ENCODE results near the gene C6orf47. TPM values are rescaled to one million over a fixed set of nuclear protein-coding genes. Genes with fewer than 3 reads are reported as not detected.

Gene C6orf47
- total RNA-seq, 2 donors from 2014 or later: 15.0 to 16.4 TPM

GRCh38 chr6:31614684-31615578 lies 45.6 kb downstream of the C6orf47 start, which contains the start of gene AIF1:
Gene AIF1 (plus strand): TSS chr6:31615234. CDS start chr6:31615330, 96 bp downstream.
- H3K27ac Mint-ChIP-seq: peak within 1 kb of the TSS; percentile 80 to 96
- ATAC-seq (no peak), DNase-seq (ENCODE audit: low spot score in 2 of 2) (no peak)
- H3K36me3 Mint-ChIP-seq: peaks cover 0 to 11% of the 10 kb centered on the region in 2 donors
- no peaks in the 10 kb centered on the region for H3K9me3 Mint-ChIP-seq

GRCh38 chr6:31614075-31614619 lies 46.4 kb downstream of the C6orf47 start:
- DNase-seq (ENCODE audit: low spot score in 2 of 2) (no peak), ATAC-seq (no peak)
- peaks cover 0 to 11% of the 10 kb centered on the region in 2 donors for H3K36me3 Mint-ChIP-seq
- no peaks in the 10 kb centered on the region for H3K9me3 Mint-ChIP-seq
- H3K27ac Mint-ChIP-seq: peak overlapping the region in 1 of 2 donors; percentile 15

- Mint-ChIP-seq H3K9me3 (no peaks in the 10 kb centered on the region), H3K36me3 (no peaks in the 10 kb centered on the region), H3K27ac (no peak overlapping the region)
- DNase-seq (ENCODE audit: low spot score in 2 of 2) (no peak), ATAC-seq (no peak)
Measured at GRCh38 chr6:31610968-31611367, 49.6 kb downstream of the C6orf47 start.

- no peak for ATAC-seq
- Mint-ChIP-seq H3K36me3 (no peaks in the 10 kb centered on the region), H3K9me3 (no peaks in the 10 kb centered on the region), H3K27ac (no peak overlapping the region)
- no peak for DNase-seq (ENCODE audit: low spot score in 2 of 2)
Measured at GRCh38 chr6:31609519-31610406, 50.8 kb downstream of the C6orf47 start.

Other genes starting within 250 kb of the C6orf47 start
- gene MICB, start 162.6 kb downstream of the C6orf47 start, total RNA-seq: 10 to 100 TPM; 20.3 to 35.2 TPM
- not detected for gene MCCD1, start 131.8 kb downstream of the C6orf47 start, total RNA-seq
- 100 to 1,000 TPM; 569 to 658 TPM for gene DDX39B, start 118.8 kb downstream of the C6orf47 start, total RNA-seq
- gene ATP6V1G2, start 114.2 kb downstream of the C6orf47 start, total RNA-seq: 1 to 10 TPM; 4.1 to 7.4 TPM
- gene NFKBIL1, start 113.2 kb downstream of the C6orf47 start, total RNA-seq: 10 to 100 TPM; 19.4 to 39.7 TPM
- gene LTA, start 88.5 kb downstream of the C6orf47 start, total RNA-seq: 1,000 to 10,000 TPM in 1 of 2 donors, 100 to 1,000 TPM in 1; 266 to 1,366 TPM
- 100 to 1,000 TPM in 1 of 2 donors, 10 to 100 TPM in 1; 52.0 to 250 TPM for gene TNF, start 85.2 kb downstream of the C6orf47 start, total RNA-seq
- gene LTB, start 78.4 kb downstream of the C6orf47 start, total RNA-seq: 100 to 1,000 TPM in 1 of 2 donors, 10 to 100 TPM in 1; 89.3 to 294 TPM
- gene LST1, start 74.5 kb downstream of the C6orf47 start, total RNA-seq: 10 to 100 TPM; 18.2 to 21.6 TPM
- 10 to 100 TPM; 12.7 to 17.2 TPM for gene NCR3, start 67.8 kb downstream of the C6orf47 start, total RNA-seq
- gene AIF1, start 45.5 kb downstream of the C6orf47 start, total RNA-seq: 100 to 1,000 TPM in 1 of 2 donors, 10 to 100 TPM in 1; 43.9 to 117 TPM
- 100 to 1,000 TPM; 253 to 336 TPM for gene PRRC2A, start 40.1 kb downstream of the C6orf47 start, total RNA-seq
- 100 to 1,000 TPM; 286 to 303 TPM for gene BAG6, start 8.1 kb downstream of the C6orf47 start, total RNA-seq
- gene APOM, start 4.9 kb downstream of the C6orf47 start, total RNA-seq: 1 to 10 TPM; 2.6 to 2.7 TPM
- 10 to 100 TPM; 36.2 to 39.0 TPM for gene GPANK1, start 4.2 kb upstream of the C6orf47 start, total RNA-seq
- gene CSNK2B, start 5.3 kb upstream of the C6orf47 start, total RNA-seq: 100 to 1,000 TPM; 242 to 251 TPM
- 10 to 100 TPM; 23.4 to 26.5 TPM for gene LY6G5B, start 9.2 kb upstream of the C6orf47 start, total RNA-seq
- 1 to 10 TPM; 1.8 to 4.1 TPM for gene LY6G5C, start 20.3 kb upstream of the C6orf47 start, total RNA-seq
- gene ABHD16A, start 42.5 kb upstream of the C6orf47 start, total RNA-seq: 10 to 100 TPM; 33.1 to 46.8 TPM
- gene LY6G6F, start 46.1 kb upstream of the C6orf47 start, total RNA-seq: not detected
- gene LY6G6D, start 54.6 kb upstream of the C6orf47 start, total RNA-seq: not detected
- not detected for gene LY6G6C, start 61.0 kb upstream of the C6orf47 start, total RNA-seq
- gene MPIG6B, start 62.6 kb upstream of the C6orf47 start, total RNA-seq: not detected
- gene DDAH2, start 68.5 kb upstream of the C6orf47 start, total RNA-seq: 10 to 100 TPM in 1 of 2 donors, 1 to 10 TPM in 1; 6.7 to 42.6 TPM
- 100 to 1,000 TPM; 440 to 455 TPM for gene CLIC1, start 75.8 kb upstream of the C6orf47 start, total RNA-seq
- 100 to 1,000 TPM; 116 to 158 TPM for gene MSH5, start 79.2 kb upstream of the C6orf47 start, total RNA-seq
- 10 to 100 TPM; 13.3 to 21.3 TPM for gene SAPCD1, start 101.9 kb upstream of the C6orf47 start, total RNA-seq
- gene VWA7, start 116.5 kb upstream of the C6orf47 start, total RNA-seq: 1 to 10 TPM in 1 of 2 donors, under 1 TPM in 1; 0.68 to 2.6 TPM
- 100 to 1,000 TPM in 1 of 2 donors, 10 to 100 TPM in 1; 57.7 to 127 TPM for gene VARS1, start 135.0 kb upstream of the C6orf47 start, total RNA-seq
- gene LSM2, start 146.2 kb upstream of the C6orf47 start, total RNA-seq: 100 to 1,000 TPM; 150 to 173 TPM
- gene HSPA1L, start 154.5 kb upstream of the C6orf47 start, total RNA-seq: 1 to 10 TPM; 2.3 to 2.8 TPM
- gene HSPA1A, start 154.8 kb upstream of the C6orf47 start, total RNA-seq: 10 to 100 TPM; 55.1 to 79.8 TPM
- gene HSPA1B, start 167.0 kb upstream of the C6orf47 start, total RNA-seq: 100 to 1,000 TPM in 1 of 2 donors, 10 to 100 TPM in 1; 53.8 to 171 TPM
- gene NEU1, start 202.0 kb upstream of the C6orf47 start, total RNA-seq: 10 to 100 TPM; 18.6 to 48.8 TPM
- under 1 TPM in 1 of 2 donors, not detected in 1; 0.29 TPM for gene SLC44A4, start 218.2 kb upstream of the C6orf47 start, total RNA-seq
- 10 to 100 TPM; 40.1 to 58.5 TPM for gene EHMT2, start 236.9 kb upstream of the C6orf47 start, total RNA-seq
- gene ZBTB12, start 241.3 kb upstream of the C6orf47 start, total RNA-seq: 1 to 10 TPM; 1.3 to 2.4 TPM